Measurements from ENCODE around the gene LPP.

DNA sequence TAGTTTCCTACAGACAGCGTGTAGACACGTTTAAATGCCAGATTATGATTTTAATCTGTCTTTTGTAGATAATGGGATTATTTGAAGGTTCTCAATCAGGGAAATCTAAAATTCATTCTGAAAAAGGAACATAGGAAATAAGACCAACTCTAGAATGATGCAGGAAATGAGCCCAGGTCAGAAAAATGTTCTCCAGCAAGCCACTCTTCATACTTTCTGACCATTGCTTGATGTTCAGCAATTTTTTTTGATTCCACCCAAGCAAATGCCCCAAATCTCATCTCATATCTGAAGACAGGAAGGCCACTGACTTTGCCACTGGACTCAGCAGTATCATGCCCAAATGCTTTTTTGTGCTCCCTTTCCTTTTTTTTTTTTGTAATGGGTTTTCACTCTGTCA lies 373.4 kb downstream of the LPP start:
- TF ChIP-seq POLR2A (IDR thresholded peaks at IDR 0.05) (no peak), EP300 (IDR thresholded peaks at IDR 0.05) (no peak)
- TF ChIP-seq, protein P1, sequence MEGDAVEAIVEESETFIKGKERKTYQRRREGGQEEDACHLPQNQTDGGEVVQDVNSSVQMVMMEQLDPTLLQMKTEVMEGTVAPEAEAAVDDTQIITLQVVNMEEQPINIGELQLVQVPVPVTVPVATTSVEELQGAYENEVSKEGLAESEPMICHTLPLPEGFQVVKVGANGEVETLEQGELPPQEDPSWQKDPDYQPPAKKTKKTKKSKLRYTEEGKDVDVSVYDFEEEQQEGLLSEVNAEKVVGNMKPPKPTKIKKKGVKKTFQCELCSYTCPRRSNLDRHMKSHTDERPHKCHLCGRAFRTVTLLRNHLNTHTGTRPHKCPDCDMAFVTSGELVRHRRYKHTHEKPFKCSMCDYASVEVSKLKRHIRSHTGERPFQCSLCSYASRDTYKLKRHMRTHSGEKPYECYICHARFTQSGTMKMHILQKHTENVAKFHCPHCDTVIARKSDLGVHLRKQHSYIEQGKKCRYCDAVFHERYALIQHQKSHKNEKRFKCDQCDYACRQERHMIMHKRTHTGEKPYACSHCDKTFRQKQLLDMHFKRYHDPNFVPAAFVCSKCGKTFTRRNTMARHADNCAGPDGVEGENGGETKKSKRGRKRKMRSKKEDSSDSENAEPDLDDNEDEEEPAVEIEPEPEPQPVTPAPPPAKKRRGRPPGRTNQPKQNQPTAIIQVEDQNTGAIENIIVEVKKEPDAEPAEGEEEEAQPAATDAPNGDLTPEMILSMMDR (IDR thresholded peaks at IDR 0.05) = no peak

Measured in tibial nerve (tissue), 4 donors.